ENCODE measurements around the gene HAPLN3.

Gene HAPLN3

GRCh38 chr15:88891540-88892254, 3.6 kb downstream of the HAPLN3 start:
- no peak for DNase-seq

DNA sequence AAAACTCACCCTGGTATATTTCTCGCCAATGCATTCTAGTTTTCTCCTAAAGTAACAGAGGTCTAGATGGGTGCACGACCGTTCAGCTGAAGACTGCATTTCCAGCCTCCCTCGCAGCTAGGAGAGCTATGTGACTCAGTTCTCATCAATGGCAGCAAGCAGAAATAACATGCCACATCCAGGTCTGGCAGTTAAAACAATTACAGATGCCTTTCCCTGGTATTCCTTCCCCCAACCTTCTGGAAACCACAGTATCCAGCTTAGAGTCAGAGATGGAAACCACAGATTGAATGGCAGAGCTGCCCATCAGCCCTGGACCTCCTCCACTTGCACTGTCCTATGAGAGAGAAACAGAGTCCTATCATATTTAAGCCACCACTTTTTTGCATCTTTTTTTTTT, 4.8 kb downstream of the HAPLN3 start:
- DNase-seq: no peak

GRCh38 chr15:88888719-88889118, 6.6 kb downstream of the HAPLN3 start:
- DNase-seq: no peak

DNA sequence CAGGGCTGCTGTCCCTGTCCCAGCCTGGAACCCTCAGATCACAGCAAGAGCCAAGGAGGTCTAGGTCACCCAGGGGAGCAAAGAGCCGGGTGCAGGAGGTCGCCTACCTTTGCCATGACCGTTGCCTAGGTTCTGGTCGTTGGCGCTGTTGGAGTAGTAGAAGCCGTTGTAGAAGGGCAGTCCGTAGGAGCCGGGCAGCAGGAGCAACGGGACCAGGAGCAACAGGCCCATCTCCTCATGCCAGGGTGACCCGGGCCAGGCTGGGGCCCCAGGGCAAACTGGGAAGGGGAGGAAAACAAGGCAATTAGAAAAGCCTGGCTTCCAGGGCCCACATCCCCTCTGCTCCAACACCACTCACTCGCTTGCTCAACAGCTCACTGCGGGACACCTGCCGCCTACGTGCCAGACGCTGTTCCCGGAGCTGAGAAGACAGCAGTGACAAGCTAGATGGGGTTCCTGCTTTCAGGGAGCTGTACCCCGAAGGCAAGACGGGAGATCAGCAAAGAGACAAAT, 8.2 kb downstream of the HAPLN3 start:
- DNase-seq: no peak

- no peak for DNase-seq
Measured at GRCh38 chr15:88882785-88883184, 12.6 kb downstream of the HAPLN3 start.

- DNase-seq: no peak
Measured at GRCh38 chr15:88881775-88882174, 13.6 kb downstream of the HAPLN3 start.

DNA sequence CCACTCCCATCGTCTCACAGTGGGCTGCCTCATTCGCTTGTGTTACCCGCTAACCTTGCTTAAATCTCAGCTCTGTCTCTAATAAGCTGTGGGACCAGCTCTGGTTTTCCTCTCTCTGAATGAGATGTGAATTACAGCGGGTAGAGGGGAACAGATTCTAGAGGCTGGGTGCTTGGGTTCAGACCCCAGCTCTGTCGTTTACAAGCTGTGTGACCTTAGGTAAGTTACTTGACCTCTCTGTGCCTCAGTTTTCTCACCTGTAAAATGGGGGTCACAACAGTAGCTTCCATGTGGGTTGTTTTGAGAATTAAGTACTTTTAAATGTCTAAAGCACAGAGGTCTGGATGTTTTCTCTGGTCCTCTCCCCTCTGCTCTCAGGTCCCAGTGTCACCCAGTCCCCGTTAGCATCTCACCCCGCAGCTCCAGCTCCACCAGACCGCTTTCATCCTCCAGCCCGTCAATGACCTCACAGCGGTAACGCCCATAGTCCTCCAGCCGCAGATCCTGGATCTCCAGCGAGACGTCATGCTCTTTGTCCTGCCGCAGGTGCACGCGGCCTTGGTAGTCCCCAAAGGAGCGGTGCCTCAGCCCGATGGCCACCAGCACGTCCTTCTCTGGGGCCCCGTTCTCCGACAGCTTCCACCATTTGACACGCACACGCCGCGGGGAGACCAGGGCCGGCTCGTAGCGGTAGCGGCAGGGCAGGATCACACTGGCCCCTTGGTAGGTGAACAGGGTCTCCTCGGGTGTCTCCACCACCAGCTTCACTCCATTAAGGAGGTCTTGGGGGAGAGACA, 14.2 kb downstream of the HAPLN3 start:
- no peak for DNase-seq

DNA sequence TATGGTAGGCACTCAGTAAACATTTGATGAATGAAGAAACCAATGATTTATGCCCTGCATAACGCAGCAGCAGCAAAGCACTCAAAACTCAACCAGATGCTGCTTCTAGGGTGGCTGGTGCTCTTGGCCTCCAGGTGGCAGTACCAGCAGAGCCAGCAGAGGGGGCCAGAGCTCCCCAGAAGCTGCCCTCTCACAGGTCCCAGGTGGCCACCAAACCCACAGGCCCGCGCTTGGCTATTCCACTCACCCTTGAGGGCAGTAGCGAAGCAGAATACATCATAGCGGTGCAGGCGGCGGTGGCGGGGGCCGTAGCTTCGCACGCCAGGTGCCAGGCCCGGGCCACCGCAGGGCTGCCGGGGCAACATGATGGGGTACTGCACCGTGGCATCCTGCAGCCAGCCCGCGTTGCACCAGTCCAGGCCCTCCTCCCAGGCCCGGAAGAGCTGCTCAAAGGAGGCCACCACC, 16.6 kb downstream of the HAPLN3 start:
- DNase-seq: no peak

GRCh38 chr15:88877906-88878305, 17.4 kb downstream of the HAPLN3 start:
- DNase-seq: no peak

DNA sequence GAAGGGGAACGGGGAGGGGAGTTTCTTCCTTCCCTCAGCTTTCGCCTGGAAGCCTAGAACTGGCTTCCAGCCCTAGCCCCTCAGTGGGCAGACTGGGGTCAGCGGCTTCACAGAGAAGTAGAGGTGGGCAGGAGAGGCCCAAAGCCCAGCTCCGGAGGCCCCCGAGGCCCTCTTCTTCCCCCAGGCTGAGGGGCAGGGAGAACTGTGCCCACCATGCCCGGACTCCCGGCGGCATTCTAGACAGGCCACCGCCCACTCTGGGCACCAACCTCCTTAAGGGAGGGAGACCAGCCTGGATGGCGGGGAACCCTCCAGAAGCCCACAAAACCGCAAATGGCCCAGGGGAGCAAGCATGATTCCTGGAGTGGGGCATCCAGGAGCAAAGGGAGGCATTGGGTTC, 17.9 kb downstream of the HAPLN3 start:
- no peak for DNase-seq

DNA sequence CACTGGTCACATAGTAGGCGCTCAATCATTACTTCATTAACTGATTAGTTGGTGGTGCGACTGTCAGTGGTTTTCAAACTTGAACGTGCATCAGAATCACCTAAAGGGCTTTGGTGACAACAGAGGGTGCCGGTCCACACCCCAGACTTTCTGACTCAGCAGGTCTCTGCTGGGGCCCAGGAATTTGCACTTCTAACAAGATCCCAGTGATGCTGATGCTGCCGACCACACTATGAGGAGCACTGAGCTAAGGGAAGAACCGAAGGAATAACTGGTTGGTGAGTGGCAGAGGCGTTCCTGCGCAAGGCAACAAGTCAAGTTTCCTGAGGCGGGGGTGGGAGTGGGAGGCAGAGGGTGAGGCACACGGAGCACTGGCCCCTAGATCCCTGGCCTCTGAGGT, 18.8 kb downstream of the HAPLN3 start:
- no peak for DNase-seq

DNA sequence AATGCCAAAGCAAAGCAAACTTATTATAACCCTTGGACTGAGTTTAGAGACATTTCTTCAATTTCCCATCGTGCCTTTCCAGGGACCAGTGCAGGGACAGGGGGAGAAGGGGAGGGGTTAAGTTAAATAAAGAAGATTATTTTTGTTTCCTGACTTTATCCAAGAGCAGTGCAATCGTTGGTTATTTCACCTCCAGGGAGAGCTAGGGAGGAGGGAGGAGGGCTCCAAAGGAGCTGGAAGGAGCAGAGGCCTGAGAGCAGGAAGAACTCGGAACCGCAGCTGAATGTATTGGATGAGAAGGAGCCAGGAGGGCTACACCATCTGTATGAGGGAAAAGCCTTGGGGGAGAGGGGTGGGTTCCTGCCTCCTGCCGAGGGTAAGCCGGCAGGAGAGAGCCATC, 20.7 kb downstream of the HAPLN3 start:
- DNase-seq: no peak

DNA sequence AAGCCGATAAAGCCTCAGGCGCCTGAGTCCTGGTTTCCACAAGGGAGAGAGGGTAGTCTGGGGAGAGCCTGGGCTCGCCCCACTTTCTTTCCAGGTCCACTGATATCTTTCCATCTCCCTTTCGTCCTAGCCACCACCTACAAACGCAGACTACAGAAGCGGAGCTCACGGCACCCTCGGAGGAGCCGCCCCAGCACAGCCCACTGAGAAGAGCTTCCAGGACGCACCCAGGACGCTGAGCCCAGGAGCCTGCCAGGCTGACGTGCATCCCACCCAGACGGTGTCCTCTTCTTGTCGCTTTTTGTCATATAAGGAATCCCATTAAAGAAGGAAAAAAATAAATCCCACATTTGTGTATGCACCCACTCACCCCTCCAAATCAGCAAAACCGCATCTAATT, 21.1 kb downstream of the HAPLN3 start:
- DNase-seq: no peak

DNA sequence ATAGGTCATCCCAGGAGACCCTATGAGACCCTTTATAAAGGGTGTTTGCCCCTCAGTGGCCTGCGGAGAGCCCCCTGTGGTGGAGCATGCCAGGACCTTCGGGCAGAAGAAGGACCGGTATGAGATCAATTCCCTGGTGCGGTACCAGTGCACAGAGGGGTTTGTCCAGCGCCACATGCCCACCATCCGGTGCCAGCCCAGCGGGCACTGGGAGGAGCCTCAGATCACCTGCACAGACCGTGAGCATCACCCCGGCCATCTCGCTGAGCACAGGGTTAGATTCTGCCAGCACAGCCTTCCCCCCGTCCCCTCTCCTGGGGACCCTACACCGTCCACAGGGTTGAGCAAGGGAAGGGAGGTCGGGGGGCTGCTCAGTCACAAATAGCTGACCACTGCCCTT, 21.6 kb downstream of the HAPLN3 start:
- no peak for DNase-seq

DNA sequence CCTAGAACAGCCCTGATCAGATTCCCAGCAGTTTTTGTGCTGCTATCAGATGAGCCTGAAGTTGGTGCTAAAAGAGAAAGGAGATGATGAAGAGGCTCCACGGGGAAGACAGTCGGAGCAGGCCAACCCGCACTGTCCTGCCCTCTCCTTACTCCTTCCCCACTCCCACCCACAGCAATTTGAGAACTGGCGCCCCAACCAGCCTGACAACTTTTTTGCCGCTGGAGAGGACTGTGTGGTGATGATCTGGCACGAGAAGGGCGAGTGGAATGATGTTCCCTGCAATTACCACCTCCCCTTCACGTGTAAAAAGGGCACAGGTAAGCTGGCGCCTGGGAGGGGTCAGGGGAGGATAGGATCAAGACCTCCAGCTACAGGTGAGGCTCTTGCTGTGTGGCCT, 22.6 kb downstream of the HAPLN3 start:
- no peak for DNase-seq

- no peak for DNase-seq
Measured at GRCh38 chr15:88872106-88872505, 23.2 kb downstream of the HAPLN3 start.

GRCh38 chr15:88871313-88871712, 24.0 kb downstream of the HAPLN3 start:
- DNase-seq: no peak

GRCh38 chr15:88866295-88866881, 29.0 kb downstream of the HAPLN3 start:
- no peak for DNase-seq

DNA sequence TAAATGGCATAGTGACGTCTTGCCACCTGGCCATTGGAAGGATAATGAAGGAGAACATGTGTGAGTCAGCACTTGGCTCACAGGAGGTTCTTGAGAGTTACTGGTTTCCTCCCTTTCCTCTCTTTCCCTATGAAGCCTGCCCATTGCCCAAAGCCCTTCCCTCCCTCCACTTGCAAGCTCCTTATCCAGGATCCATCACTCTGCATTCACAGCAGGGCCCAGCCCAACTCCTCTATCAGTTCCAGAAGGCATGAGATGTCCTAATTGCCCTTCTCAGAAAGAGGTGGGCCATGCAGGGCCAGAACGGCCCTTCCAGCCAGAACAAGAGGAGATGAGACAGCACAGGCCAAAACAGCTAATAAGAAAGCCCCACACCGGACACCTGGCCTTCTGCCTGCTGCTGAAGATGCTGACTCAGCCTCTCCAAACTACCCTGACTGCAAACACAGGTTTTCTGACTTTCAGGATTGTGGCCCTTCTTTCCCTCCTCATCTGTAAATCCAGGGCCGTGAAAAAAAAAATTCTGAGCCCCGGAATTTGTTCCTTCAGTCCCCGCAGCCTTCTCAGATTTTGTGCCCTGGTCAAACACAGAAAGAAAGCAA, 29.7 kb downstream of the HAPLN3 start:
- no peak for DNase-seq

DNA sequence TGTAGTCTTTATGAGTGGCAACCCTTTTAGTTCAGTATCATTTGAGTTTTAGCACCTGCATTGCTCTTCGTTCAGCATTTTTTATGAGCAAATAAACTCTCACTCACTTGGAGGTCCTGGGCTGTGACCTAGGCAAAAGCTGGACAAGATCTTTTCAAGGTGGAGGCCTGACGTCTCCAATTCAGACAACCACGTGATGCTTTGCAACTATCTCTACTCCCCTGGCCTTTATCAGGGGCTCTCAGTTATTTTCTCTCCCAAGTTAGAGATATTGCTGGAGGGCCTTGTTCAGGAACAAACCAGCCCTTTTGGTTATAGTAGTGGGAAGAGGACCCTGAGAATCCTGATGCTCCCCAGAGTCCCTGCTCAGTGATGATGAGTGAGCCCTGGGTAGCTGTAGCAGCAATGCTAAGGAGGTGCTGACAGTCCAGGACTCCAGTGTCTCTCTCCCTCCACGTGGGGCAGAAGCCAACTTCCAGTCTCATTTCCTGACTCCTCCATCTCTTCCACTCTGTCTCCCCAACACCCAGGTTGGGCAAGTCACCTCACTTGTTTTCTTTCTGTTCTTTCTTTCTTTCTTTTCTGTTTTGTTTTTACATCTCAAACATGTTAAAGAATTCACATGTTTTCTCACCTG, 30.4 kb downstream of the HAPLN3 start:
- DNase-seq: no peak

DNA sequence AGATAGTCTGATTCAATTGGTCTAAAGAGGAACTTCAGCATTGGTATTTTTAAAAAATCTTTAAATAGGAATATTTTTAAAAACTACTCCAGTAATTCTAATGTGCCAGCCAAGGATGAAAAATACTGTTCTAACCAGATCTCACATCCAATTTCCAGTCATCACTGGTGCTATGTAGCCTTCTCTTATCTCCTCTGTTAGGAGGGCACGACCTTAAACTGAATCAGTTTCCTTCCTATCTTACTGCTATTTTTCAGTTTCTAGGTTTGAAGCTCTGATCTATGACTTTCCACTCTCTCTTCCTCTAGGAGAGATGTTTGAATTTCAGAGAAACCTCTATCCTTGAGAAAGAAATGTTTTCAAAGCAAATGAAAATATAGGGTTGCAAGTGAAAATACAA, 31.9 kb downstream of the HAPLN3 start:
- DNase-seq: no peak

- DNase-seq: no peak
Measured at GRCh38 chr15:88860212-88860611, 35.1 kb downstream of the HAPLN3 start.

DNA sequence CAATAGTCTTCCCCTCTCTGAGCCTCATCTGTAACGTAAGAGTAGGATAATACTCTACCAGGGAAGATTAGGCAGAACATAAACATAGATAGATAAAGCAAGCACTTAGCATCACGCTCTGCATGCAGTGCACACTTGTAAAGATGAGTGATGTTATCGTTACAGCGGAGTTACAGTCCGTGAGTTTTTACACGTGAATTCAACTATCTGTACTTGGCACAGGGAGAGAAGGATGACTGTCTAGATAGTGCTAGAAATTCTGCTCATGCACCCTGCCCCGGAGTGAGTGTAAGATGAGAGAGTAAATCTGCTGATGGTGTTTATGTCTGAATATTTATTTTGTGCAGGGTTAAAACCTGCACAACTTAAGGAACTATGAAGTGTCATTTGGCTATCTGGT, 35.8 kb downstream of the HAPLN3 start:
- no peak for DNase-seq
